Gastrocnemius medialis (tissue), 4 donors: Measurements from ENCODE around the gene NLK. TPM values are rescaled to one million over a fixed set of nuclear protein-coding genes. Genes with fewer than 3 reads are reported as not detected.

Experiments used
- ATAC-seq, 2 donors: fragments of 150-250 bp; one replicate each; pipeline ENCODE4 v1.9.1; 2016
- DNase-seq, 2 donors: peaks; one replicate each; pipeline ENCODE4 v3.0.0-alpha.2; 2019
- H3K27ac ChIP-seq, 4 donors: fragments of 200-600 bp; sonication (generic); 1 replicate in 1 of 4; 2 replicates in 3 of 4; pipeline ENCODE4 v1.5.1; 2016 to 2018; ENCODE audit warnings: mild to moderate bottlenecking in 2 of 4, moderate library complexity in 1 of 4
- H3K27me3 ChIP-seq, 3 donors: fragments of 200-600 bp; sonication (generic) in 2 of 3; 1 replicate in 1 of 3; 2 replicates in 2 of 3; pipeline versions ENCODE4 v1.5.1 to v1.6.0; 2016 to 2019; ENCODE audit warnings: mild to moderate bottlenecking in 1 of 3, moderate library complexity in 1 of 3
- H3K36me3 ChIP-seq, 2 donors: fragments of 200-600 bp; sonication (generic) in 1 of 2; one replicate each; pipeline ENCODE4 v1.5.1; 2017 to 2018
- H3K4me1 ChIP-seq, 2 donors: fragments of 200-600 bp; sonication (generic) in 1 of 2; one replicate each; pipeline ENCODE4 v1.5.1; 2016 to 2017; ENCODE audit warnings: mild to moderate bottlenecking in 2 of 2
- H3K4me3 ChIP-seq, 4 donors: fragments of 200-600 bp; sonication (generic) in 3 of 4; 1 replicate in 1 of 4; 2 replicates in 3 of 4; pipeline ENCODE4 v1.5.1; 2016 to 2019; ENCODE audit warnings: mild to moderate bottlenecking in 2 of 4
- H3K9me3 ChIP-seq, 3 donors: fragments of 200-600 bp; sonication (generic) in 2 of 3; 1 replicate in 1 of 3; 2 replicates in 2 of 3; pipeline ENCODE4 v1.5.1; 2016 to 2019
- POLR2A ChIP-seq, 2 donors: fragments of 450-650 bp; IDR thresholded peaks; one replicate each; pipeline ENCODE4 v1.6.1; 2017; ENCODE audit warnings: antibody characterized with exemption in 2 of 2, mild to moderate bottlenecking in 2 of 2, moderate library complexity in 2 of 2
- in situ Hi-C, 4 donors: fragments of 200-750 bp; cut with MboI; loops; one replicate each; pipeline versions ENCODE4 v1.15.0 to v1.8.0; 2017; ENCODE audit warnings: low sequenced_read_pairs in 4 of 4
- intact Hi-C: fragments of 100-400 bp; cut with DNase I; formaldehyde crosslinking; loops from one replicate; pipeline ENCODE4 v1.15.1; 2023; ENCODE audit warnings: low total_unique reads
- total RNA-seq, 4 donors: library from RNA; depleted of rRNA; stranded (reverse); fragments of >200 nt; gene quantifications; one replicate each; pipeline versions ENCODE4 v1.1.0 to v1.2.3, GENCODE V29; 2016
- TF ChIP-seq, protein P1 (sequence below), 5 experiments: fragments of 450-650 bp in 3 of 5; fragments of 200-600 bp in 2 of 5; sonication (generic) in 2 of 5; IDR thresholded peaks in 4 of 5; conservative IDR thresholded peaks in 1 of 5; 1 replicate in 4 of 5; 2 replicates in 1 of 5; pipeline ENCODE4 v1.5.1; 2016 to 2019; ENCODE audit warnings: antibody characterized with exemption in 5 of 5, mild to moderate bottlenecking in 3 of 5, moderate library complexity in 3 of 5

Gene NLK
- total RNA-seq, 4 donors from 2014 or later: 6.5 to 11.0 (median 9.1) TPM

DNA sequence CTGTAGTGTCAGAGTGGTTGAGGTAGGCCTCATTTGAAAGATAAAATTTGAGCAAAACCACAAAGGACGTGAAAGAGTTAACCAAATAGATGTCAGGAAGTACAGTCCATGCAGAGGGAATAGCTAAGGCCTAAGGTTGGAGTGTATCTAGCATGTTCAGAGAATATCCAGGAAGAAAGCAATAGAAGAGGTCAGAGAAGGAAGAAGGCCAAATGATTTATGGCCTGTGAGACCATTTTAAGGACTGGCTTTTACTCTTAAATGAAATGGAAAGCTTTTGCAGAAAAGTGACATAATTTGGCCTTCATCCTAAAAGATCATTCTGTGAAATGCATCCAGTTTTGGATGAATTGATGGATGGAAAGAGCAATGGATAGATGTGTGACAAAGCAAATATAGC, 116.5 kb downstream of the NLK start:
- DNase-seq: no peak
- no peaks in the 10 kb centered on the region for H3K27me3 ChIP-seq
- ATAC-seq: no peak
- intact Hi-C loops (no loop called here), in situ Hi-C loops (no loop called here)
- H3K9me3 ChIP-seq: no peaks in the 10 kb centered on the region
- H3K27ac ChIP-seq: no peak overlapping the region
- H3K4me1 ChIP-seq: no peaks in the 10 kb centered on the region
- no peak overlapping the region for H3K4me3 ChIP-seq
- TF ChIP-seq POLR2A (IDR thresholded peaks at IDR 0.05): no peak
- TF ChIP-seq, protein P1, sequence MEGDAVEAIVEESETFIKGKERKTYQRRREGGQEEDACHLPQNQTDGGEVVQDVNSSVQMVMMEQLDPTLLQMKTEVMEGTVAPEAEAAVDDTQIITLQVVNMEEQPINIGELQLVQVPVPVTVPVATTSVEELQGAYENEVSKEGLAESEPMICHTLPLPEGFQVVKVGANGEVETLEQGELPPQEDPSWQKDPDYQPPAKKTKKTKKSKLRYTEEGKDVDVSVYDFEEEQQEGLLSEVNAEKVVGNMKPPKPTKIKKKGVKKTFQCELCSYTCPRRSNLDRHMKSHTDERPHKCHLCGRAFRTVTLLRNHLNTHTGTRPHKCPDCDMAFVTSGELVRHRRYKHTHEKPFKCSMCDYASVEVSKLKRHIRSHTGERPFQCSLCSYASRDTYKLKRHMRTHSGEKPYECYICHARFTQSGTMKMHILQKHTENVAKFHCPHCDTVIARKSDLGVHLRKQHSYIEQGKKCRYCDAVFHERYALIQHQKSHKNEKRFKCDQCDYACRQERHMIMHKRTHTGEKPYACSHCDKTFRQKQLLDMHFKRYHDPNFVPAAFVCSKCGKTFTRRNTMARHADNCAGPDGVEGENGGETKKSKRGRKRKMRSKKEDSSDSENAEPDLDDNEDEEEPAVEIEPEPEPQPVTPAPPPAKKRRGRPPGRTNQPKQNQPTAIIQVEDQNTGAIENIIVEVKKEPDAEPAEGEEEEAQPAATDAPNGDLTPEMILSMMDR (IDR thresholded peaks at IDR 0.05 in 4 of 5, conservative IDR thresholded peaks at IDR 0.05 in 1 of 5): no peak
- no peaks in the 10 kb centered on the region for H3K36me3 ChIP-seq

DNA sequence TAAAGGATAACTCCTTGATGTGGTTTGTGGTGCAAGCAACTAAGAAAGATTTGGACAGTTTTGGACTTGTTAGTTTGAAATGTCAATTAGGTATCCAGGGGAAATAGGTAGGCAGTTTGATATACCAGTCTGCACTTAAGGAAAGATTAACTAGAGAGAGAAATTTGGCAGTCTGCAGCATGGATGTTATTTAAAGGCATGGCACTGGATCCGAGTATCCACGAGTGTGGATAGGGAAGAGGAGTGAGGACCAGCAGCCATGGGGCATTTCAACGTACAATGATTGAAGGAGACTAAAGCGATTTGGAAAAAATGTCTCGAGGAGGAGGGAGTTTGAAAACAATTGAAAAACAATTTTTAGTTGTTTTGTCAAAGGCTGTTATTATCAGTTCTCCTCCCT, 117.4 kb downstream of the NLK start:
- H3K4me3 ChIP-seq: no peak overlapping the region
- no peaks in the 10 kb centered on the region for H3K9me3 ChIP-seq
- DNase-seq (no peak), ATAC-seq (no peak)
- H3K27me3 ChIP-seq: no peaks in the 10 kb centered on the region
- H3K36me3 ChIP-seq: no peaks in the 10 kb centered on the region
- TF ChIP-seq POLR2A (IDR thresholded peaks at IDR 0.05): no peak
- TF ChIP-seq, protein P1 (IDR thresholded peaks at IDR 0.05 in 4 of 5, conservative IDR thresholded peaks at IDR 0.05 in 1 of 5): no peak
- intact Hi-C loops (no loop called here), in situ Hi-C loops (no loop called here)
- no peaks in the 10 kb centered on the region for H3K4me1 ChIP-seq
- no peak overlapping the region for H3K27ac ChIP-seq

DNA sequence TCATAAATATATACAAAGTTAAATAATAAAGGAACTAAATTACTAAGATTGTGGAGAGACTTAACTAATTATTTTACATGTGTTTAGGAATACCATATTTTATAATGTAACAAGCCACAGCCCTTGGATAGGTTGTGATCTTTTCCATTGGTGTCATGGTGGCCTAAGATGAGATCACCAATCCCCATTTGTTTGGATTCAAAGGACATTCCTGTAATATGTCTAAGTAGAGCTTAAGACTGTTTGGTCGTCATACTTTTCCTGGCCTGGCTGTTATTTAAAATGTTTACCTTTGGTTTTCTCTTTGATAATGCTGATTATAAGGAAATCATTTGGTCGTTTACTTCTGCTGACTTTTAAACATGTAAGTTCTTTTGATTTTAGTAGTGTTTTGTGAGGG, 118.1 kb downstream of the NLK start:
- in situ Hi-C loops: no loop called here
- no peak for TF ChIP-seq POLR2A (IDR thresholded peaks at IDR 0.05)
- TF ChIP-seq, protein P1 (IDR thresholded peaks at IDR 0.05 in 4 of 5, conservative IDR thresholded peaks at IDR 0.05 in 1 of 5): no peak
- intact Hi-C loops: no loop called here
- no peaks in the 10 kb centered on the region for H3K27me3 ChIP-seq
- H3K9me3 ChIP-seq: no peaks in the 10 kb centered on the region
- DNase-seq (no peak), ATAC-seq (no peak)
- no peak overlapping the region for H3K27ac ChIP-seq
- no peaks in the 10 kb centered on the region for H3K36me3 ChIP-seq
- H3K4me3 ChIP-seq: no peak overlapping the region
- no peaks in the 10 kb centered on the region for H3K4me1 ChIP-seq

DNA sequence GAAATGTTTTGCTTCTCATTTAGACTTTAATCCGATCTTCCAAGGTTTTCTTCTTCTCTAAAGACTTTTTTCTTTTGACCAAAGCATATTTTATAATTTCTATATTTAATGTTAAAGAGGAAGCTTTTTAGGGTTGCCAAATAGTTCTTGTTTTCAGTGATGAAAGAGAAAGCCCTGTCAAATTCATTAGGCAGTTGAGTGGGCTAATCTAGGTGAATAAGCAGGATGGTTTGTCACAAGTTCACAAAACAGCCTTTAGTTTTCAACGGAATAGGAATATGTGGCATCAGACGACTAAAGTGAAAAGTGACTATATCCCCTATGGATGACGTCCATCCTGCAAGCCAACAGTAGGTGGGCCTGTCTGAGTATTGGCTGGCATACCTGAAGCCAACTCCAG, 118.8 kb downstream of the NLK start:
- ATAC-seq (no peak), DNase-seq (no peak)
- H3K4me3 ChIP-seq: no peak overlapping the region
- H3K27me3 ChIP-seq: no peaks in the 10 kb centered on the region
- no peak overlapping the region for H3K27ac ChIP-seq
- TF ChIP-seq, protein P1 (IDR thresholded peaks at IDR 0.05 in 4 of 5, conservative IDR thresholded peaks at IDR 0.05 in 1 of 5): no peak
- no peak for TF ChIP-seq POLR2A (IDR thresholded peaks at IDR 0.05)
- in situ Hi-C loops (no loop called here), intact Hi-C loops (no loop called here)
- no peaks in the 10 kb centered on the region for H3K9me3 ChIP-seq
- no peaks in the 10 kb centered on the region for H3K4me1 ChIP-seq
- H3K36me3 ChIP-seq: no peaks in the 10 kb centered on the region

DNA sequence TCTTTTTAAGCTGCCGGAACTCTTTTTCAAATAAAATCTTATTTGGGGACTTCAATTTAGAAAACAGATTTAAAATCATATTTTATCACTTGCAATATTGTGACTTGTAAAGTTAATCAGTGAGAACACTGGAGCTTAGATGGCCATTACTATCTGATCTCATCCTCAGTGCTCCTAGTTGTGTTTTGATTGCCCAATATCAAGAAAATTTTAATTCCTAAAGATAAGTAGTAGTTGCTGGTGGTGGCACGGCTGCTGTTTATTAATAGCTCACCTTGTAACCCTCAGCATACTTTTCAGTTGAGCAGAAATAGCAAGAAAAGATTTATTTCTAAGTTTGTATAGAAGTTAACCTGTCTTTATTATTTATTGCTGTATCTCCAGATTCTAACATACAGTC, 124.0 kb downstream of the NLK start:
- no peaks in the 10 kb centered on the region for H3K36me3 ChIP-seq
- H3K4me3 ChIP-seq: no peak overlapping the region
- H3K9me3 ChIP-seq: no peaks in the 10 kb centered on the region
- no peak for TF ChIP-seq POLR2A (IDR thresholded peaks at IDR 0.05)
- TF ChIP-seq, protein P1 (IDR thresholded peaks at IDR 0.05 in 4 of 5, conservative IDR thresholded peaks at IDR 0.05 in 1 of 5): no peak
- H3K27ac ChIP-seq: no peak overlapping the region
- ATAC-seq (no peak), DNase-seq (no peak)
- in situ Hi-C loops: no loop called here
- intact Hi-C loops: no loop called here
- H3K4me1 ChIP-seq: no peaks in the 10 kb centered on the region
- no peaks in the 10 kb centered on the region for H3K27me3 ChIP-seq
